ENCODE results near the gene CFAP410.

The CFAP410 gene

DNA sequence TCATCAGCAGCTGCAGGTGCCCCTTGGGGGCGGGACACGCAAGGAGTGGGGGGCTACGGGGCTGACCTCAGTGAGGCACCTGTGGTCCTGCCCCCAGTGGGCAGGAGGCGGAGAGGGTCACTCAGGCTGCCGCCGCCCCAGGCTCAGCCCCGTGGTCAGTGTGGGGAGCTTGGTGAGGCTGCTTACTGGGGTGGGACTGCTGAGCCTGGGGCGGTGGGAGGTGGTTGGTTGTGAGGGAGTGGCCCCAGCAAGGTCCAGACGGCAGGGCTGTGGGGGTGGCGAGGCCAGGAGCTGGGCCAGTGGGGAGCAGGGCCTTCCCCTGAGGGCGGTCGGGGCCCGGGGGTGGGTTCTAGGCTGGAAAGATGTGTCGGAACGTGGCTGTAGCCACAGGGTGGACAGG, 25.1 kb downstream of the CFAP410 start:
- Histone ChIP-seq H2BK120ac (ENCODE audit: low read depth, low read length) (no peak overlapping the region), H3K18ac (ENCODE audit: low read length) (no peak overlapping the region), H3K23ac (ENCODE audit: low read depth, low read length, poor library complexity) (peak overlapping the region; percentile 55), H3K27ac (replicated peaks; ENCODE audit: low read length) (no peak overlapping the region), H3K79me1 (ENCODE audit: low read depth, low read length) (peaks cover 5% of the 10 kb centered on the region), H3K36me3 (replicated peaks in 1 of 2; ENCODE audit: control insufficient read depth in 2 of 2, insufficient read depth in 2 of 2, low read length in 2 of 2) (peaks cover 27 to 84% of the 10 kb centered on the region in 2 donors), H4K8ac (ENCODE audit: low read depth, low read length) (no peak overlapping the region), H3K27me3 (ENCODE audit: control insufficient read depth in 3 of 3, insufficient read depth in 3 of 3, low read depth in 1 of 3, low read length in 3 of 3) (no peaks in the 10 kb centered on the region), H3K4ac (ENCODE audit: low read length) (no peak overlapping the region), H2AK5ac (ENCODE audit: low read depth, low read length) (peak overlapping the region; percentile 28), H3K9me3 (replicated peaks in 1 of 2; ENCODE audit: control insufficient read depth in 2 of 2, insufficient read depth in 1 of 2, low read depth in 1 of 2, low read length in 2 of 2) (peaks cover 0 to 5% of the 10 kb centered on the region in 2 donors), H3K9ac (ENCODE audit: low read depth, low read length, poor library complexity) (no peak overlapping the region), H3K14ac (ENCODE audit: low read length) (no peak overlapping the region), H3K4me2 (ENCODE audit: insufficient read depth, low read length, poor library complexity, severe bottlenecking) (no peak overlapping the region), H2BK5ac (ENCODE audit: low read length) (peak overlapping the region; percentile 94), H4K91ac (ENCODE audit: low read depth, low read length, poor library complexity) (no peak overlapping the region), H3K4me3 (ENCODE audit: low read length in 2 of 2) (no peak overlapping the region), H2AFZ (ENCODE audit: low read length) (no peak overlapping the region), H3K4me1 (ENCODE audit: control insufficient read depth in 2 of 2, insufficient read depth in 1 of 2, low read depth in 1 of 2, low read length in 2 of 2) (peaks cover 0 to 3% of the 10 kb centered on the region in 2 donors), H2BK12ac (ENCODE audit: low read length) (no peak overlapping the region), H2BK15ac (ENCODE audit: low read length) (no peak overlapping the region)
- no CpG with 5 or more reads among the region's 15 CpGs for WGBS, 2 donors (ENCODE audit: extremely low coverage in 2 of 2, insufficient read length in 2 of 2, insufficient replicate concordance in 1 of 2)
- no peak for DNase-seq (ENCODE audit: low spot score)

- Histone ChIP-seq H2AFZ (ENCODE audit: low read length) (no peak overlapping the region), H3K9ac (ENCODE audit: low read depth, low read length, poor library complexity) (no peak overlapping the region), H3K79me1 (ENCODE audit: low read depth, low read length) (peaks cover 5% of the 10 kb centered on the region), H3K4me2 (ENCODE audit: insufficient read depth, low read length, poor library complexity, severe bottlenecking) (no peak overlapping the region), H3K4ac (ENCODE audit: low read length) (no peak overlapping the region), H4K91ac (ENCODE audit: low read depth, low read length, poor library complexity) (no peak overlapping the region), H3K9me3 (replicated peaks in 1 of 2; ENCODE audit: control insufficient read depth in 2 of 2, insufficient read depth in 1 of 2, low read depth in 1 of 2, low read length in 2 of 2) (peaks cover 0 to 5% of the 10 kb centered on the region in 2 donors), H3K14ac (ENCODE audit: low read length) (no peak overlapping the region), H2BK12ac (ENCODE audit: low read length) (no peak overlapping the region), H3K4me3 (ENCODE audit: low read length in 2 of 2) (no peak overlapping the region), H4K8ac (ENCODE audit: low read depth, low read length) (no peak overlapping the region), H3K4me1 (ENCODE audit: control insufficient read depth in 2 of 2, insufficient read depth in 1 of 2, low read depth in 1 of 2, low read length in 2 of 2) (peaks cover 5 to 8% of the 10 kb centered on the region in 2 donors), H3K36me3 (replicated peaks in 1 of 2; ENCODE audit: control insufficient read depth in 2 of 2, insufficient read depth in 2 of 2, low read length in 2 of 2) (peaks cover 29 to 81% of the 10 kb centered on the region in 2 donors), H3K27ac (replicated peaks; ENCODE audit: low read length) (no peak overlapping the region), H2AK5ac (ENCODE audit: low read depth, low read length) (no peak overlapping the region), H2BK120ac (ENCODE audit: low read depth, low read length) (no peak overlapping the region), H3K27me3 (ENCODE audit: control insufficient read depth in 3 of 3, insufficient read depth in 3 of 3, low read depth in 1 of 3, low read length in 3 of 3) (no peaks in the 10 kb centered on the region), H2BK15ac (ENCODE audit: low read length) (no peak overlapping the region), H2BK5ac (ENCODE audit: low read length) (peak overlapping the region; percentile 94), H3K23ac (ENCODE audit: low read depth, low read length, poor library complexity) (peak overlapping the region; percentile 85), H3K18ac (ENCODE audit: low read length) (no peak overlapping the region)
- no CpG with 5 or more reads among the region's 13 CpGs for WGBS, 2 donors (ENCODE audit: extremely low coverage in 2 of 2, insufficient read length in 2 of 2, insufficient replicate concordance in 1 of 2)
- DNase-seq (ENCODE audit: low spot score): no peak
Observed at GRCh38 chr21:44313451-44313850, 25.7 kb downstream of the CFAP410 start.

DNA sequence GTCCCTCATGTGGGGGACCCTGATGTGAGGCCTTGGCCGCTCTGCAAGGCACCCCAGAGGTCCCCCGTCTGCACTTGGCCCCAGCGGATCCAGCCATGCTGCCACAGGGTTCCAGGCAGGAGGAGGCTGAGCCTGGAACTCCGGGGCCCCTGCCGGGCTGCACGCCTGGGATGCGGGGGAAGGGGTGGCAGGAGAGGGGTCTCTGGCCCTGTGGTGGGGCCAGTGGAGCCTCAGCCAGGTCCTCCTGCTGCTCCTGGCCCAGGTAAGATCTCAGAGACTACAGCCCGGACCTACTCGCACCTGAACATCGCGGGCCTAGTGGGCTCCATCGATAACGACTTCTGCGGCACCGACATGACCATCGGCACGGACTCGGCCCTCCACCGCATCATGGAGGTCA, 26.5 kb downstream of the CFAP410 start:
- Histone ChIP-seq H4K8ac (ENCODE audit: low read depth, low read length) (no peak overlapping the region), H3K27me3 (ENCODE audit: control insufficient read depth in 3 of 3, insufficient read depth in 3 of 3, low read depth in 1 of 3, low read length in 3 of 3) (no peaks in the 10 kb centered on the region), H3K4ac (ENCODE audit: low read length) (no peak overlapping the region), H3K4me2 (ENCODE audit: insufficient read depth, low read length, poor library complexity, severe bottlenecking) (no peak overlapping the region), H3K36me3 (replicated peaks in 1 of 2; ENCODE audit: control insufficient read depth in 2 of 2, insufficient read depth in 2 of 2, low read length in 2 of 2) (peaks cover 29 to 76% of the 10 kb centered on the region in 2 donors), H2AFZ (ENCODE audit: low read length) (no peak overlapping the region), H3K9me3 (replicated peaks in 1 of 2; ENCODE audit: control insufficient read depth in 2 of 2, insufficient read depth in 1 of 2, low read depth in 1 of 2, low read length in 2 of 2) (peaks cover 0 to 5% of the 10 kb centered on the region in 2 donors), H3K27ac (replicated peaks; ENCODE audit: low read length) (no peak overlapping the region), H2BK12ac (ENCODE audit: low read length) (no peak overlapping the region), H3K79me1 (ENCODE audit: low read depth, low read length) (peaks cover 5% of the 10 kb centered on the region), H3K23ac (ENCODE audit: low read depth, low read length, poor library complexity) (no peak overlapping the region), H4K91ac (ENCODE audit: low read depth, low read length, poor library complexity) (no peak overlapping the region), H2BK120ac (ENCODE audit: low read depth, low read length) (peak overlapping the region; percentile 8), H3K4me1 (ENCODE audit: control insufficient read depth in 2 of 2, insufficient read depth in 1 of 2, low read depth in 1 of 2, low read length in 2 of 2) (peaks cover 5 to 8% of the 10 kb centered on the region in 2 donors), H2BK5ac (ENCODE audit: low read length) (peak overlapping the region; percentile 94), H3K18ac (ENCODE audit: low read length) (no peak overlapping the region), H3K4me3 (ENCODE audit: low read length in 2 of 2) (no peak overlapping the region), H3K9ac (ENCODE audit: low read depth, low read length, poor library complexity) (no peak overlapping the region), H3K14ac (ENCODE audit: low read length) (no peak overlapping the region), H2AK5ac (ENCODE audit: low read depth, low read length) (no peak overlapping the region), H2BK15ac (ENCODE audit: low read length) (no peak overlapping the region)
- no CpG with 5 or more reads among the region's 19 CpGs for WGBS, 2 donors (ENCODE audit: extremely low coverage in 2 of 2, insufficient read length in 2 of 2, insufficient replicate concordance in 1 of 2)
- DNase-seq (ENCODE audit: low spot score): no peak

DNA sequence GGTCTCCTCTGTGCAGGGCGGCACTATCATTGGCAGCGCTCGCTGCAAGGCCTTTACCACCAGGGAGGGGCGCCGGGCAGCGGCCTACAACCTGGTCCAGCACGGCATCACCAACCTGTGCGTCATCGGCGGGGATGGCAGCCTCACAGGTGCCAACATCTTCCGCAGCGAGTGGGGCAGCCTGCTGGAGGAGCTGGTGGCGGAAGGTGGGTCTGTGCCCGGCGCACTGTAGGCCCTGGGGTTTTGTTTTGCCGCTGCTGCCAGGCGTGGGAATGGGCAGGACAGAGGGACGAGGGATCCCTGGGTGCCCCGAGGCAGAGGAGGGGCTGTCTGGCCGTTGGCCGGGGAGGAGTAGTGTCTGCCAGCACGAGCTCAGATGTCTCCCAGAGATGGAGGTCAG, 27.1 kb downstream of the CFAP410 start:
- Histone ChIP-seq H4K8ac (ENCODE audit: low read depth, low read length) (peak overlapping the region; percentile 43), H3K27ac (replicated peaks; ENCODE audit: low read length) (no peak overlapping the region), H3K4me1 (ENCODE audit: control insufficient read depth in 2 of 2, insufficient read depth in 1 of 2, low read depth in 1 of 2, low read length in 2 of 2) (peaks cover 7 to 13% of the 10 kb centered on the region in 2 donors), H3K9ac (ENCODE audit: low read depth, low read length, poor library complexity) (no peak overlapping the region), H3K18ac (ENCODE audit: low read length) (no peak overlapping the region), H3K4ac (ENCODE audit: low read length) (no peak overlapping the region), H3K9me3 (replicated peaks in 1 of 2; ENCODE audit: control insufficient read depth in 2 of 2, insufficient read depth in 1 of 2, low read depth in 1 of 2, low read length in 2 of 2) (peaks cover 0 to 5% of the 10 kb centered on the region in 2 donors), H3K36me3 (replicated peaks in 1 of 2; ENCODE audit: control insufficient read depth in 2 of 2, insufficient read depth in 2 of 2, low read length in 2 of 2) (peaks cover 29 to 75% of the 10 kb centered on the region in 2 donors), H2BK12ac (ENCODE audit: low read length) (no peak overlapping the region), H3K27me3 (ENCODE audit: control insufficient read depth in 3 of 3, insufficient read depth in 3 of 3, low read depth in 1 of 3, low read length in 3 of 3) (no peaks in the 10 kb centered on the region), H3K23ac (ENCODE audit: low read depth, low read length, poor library complexity) (peak overlapping the region; percentile 20), H3K79me1 (ENCODE audit: low read depth, low read length) (peaks cover 5% of the 10 kb centered on the region), H2AFZ (ENCODE audit: low read length) (no peak overlapping the region), H2AK5ac (ENCODE audit: low read depth, low read length) (no peak overlapping the region), H3K4me3 (ENCODE audit: low read length in 2 of 2) (no peak overlapping the region), H3K14ac (ENCODE audit: low read length) (no peak overlapping the region), H3K4me2 (ENCODE audit: insufficient read depth, low read length, poor library complexity, severe bottlenecking) (no peak overlapping the region), H2BK120ac (ENCODE audit: low read depth, low read length) (no peak overlapping the region), H2BK15ac (ENCODE audit: low read length) (no peak overlapping the region), H4K91ac (ENCODE audit: low read depth, low read length, poor library complexity) (no peak overlapping the region), H2BK5ac (ENCODE audit: low read length) (no peak overlapping the region)
- no peak for DNase-seq (ENCODE audit: low spot score)
- WGBS, 2 donors (ENCODE audit: extremely low coverage in 2 of 2, insufficient read length in 2 of 2, insufficient replicate concordance in 1 of 2): no CpG with 5 or more reads among the region's 22 CpGs

Measured in neuronal stem cell (in vitro differentiated cells).